ENCODE data around the gene BRPF1. TPM values are rescaled to one million over a fixed set of nuclear protein-coding genes. Genes with fewer than 3 reads are reported as not detected.

Gene BRPF1, protein sequence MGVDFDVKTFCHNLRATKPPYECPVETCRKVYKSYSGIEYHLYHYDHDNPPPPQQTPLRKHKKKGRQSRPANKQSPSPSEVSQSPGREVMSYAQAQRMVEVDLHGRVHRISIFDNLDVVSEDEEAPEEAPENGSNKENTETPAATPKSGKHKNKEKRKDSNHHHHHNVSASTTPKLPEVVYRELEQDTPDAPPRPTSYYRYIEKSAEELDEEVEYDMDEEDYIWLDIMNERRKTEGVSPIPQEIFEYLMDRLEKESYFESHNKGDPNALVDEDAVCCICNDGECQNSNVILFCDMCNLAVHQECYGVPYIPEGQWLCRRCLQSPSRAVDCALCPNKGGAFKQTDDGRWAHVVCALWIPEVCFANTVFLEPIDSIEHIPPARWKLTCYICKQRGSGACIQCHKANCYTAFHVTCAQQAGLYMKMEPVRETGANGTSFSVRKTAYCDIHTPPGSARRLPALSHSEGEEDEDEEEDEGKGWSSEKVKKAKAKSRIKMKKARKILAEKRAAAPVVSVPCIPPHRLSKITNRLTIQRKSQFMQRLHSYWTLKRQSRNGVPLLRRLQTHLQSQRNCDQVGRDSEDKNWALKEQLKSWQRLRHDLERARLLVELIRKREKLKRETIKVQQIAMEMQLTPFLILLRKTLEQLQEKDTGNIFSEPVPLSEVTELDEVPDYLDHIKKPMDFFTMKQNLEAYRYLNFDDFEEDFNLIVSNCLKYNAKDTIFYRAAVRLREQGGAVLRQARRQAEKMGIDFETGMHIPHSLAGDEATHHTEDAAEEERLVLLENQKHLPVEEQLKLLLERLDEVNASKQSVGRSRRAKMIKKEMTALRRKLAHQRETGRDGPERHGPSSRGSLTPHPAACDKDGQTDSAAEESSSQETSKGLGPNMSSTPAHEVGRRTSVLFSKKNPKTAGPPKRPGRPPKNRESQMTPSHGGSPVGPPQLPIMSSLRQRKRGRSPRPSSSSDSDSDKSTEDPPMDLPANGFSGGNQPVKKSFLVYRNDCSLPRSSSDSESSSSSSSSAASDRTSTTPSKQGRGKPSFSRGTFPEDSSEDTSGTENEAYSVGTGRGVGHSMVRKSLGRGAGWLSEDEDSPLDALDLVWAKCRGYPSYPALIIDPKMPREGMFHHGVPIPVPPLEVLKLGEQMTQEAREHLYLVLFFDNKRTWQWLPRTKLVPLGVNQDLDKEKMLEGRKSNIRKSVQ (N-terminal part only)
- 14.0 and 16.4 TPM in 2 replicates for total RNA-seq

DNA sequence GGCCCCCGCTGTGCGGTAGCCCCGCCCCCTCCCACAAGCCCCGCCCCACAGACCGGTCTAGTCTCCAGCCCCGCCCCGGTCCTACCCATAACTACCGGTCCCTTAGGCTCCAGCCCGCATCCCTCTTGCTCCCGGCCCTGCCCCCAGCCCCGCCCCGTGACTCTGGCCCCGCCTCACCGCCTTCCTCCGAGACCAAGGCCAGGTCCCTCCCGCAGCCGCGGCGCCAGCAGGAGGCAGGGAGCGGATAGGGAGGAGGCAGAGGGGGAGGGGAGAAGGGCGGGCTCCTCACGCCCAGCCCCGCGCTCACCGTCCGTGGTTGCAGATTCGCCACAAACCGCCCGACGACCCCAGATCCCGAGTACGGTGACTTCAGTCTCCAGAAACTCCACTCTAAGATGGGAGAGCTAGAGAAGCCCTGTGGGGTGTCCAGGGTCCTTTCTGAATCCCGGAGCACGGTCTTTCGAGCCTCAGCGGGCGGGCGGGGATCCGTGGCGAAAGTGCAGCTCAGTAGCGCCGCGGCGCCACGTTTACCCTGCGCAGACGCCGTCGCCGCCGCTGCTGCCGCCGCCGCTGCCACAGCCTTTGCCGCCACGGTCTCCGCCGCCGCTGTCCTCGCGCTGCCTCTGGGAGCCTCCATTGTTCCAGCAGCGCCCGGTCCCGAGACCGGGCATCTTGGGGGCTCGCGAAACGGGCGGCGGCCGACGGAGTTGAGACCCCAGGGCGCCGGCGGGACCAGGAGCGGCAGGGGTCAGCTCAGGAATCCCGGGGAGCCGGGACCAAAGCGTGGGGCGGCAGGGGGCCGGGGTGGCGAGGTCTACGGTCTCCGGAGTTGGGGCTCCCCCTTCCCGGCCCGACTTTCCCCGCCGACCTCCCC, at the start of gene BRPF1:
TSS of gene BRPF1 (plus strand) at position 530 of the 874 bp plus-strand sequence. CDS start 2,406 bp downstream, outside the sequence.

GRCh38 chr3:9703736-9704346, 27.7 kb upstream of the BRPF1 start, which contains the start of gene CPNE9:
CPNE9 (plus strand) TSS chr3:9703833; CDS start chr3:9703997, 164 bp downstream.

GRCh38 chr3:9749645-9750555, 18.4 kb downstream of the BRPF1 start, which contains the start of gene OGG1:
OGG1 (plus strand) TSS chr3:9749952; CDS start chr3:9750287, 335 bp downstream.

GRCh38 chr3:9769426-9770275, 38.1 kb downstream of the BRPF1 start, which contains the start of gene CAMK1:
CAMK1 (minus strand) TSS chr3:9769947; CDS start chr3:9767749, 2,198 bp downstream.

DNA sequence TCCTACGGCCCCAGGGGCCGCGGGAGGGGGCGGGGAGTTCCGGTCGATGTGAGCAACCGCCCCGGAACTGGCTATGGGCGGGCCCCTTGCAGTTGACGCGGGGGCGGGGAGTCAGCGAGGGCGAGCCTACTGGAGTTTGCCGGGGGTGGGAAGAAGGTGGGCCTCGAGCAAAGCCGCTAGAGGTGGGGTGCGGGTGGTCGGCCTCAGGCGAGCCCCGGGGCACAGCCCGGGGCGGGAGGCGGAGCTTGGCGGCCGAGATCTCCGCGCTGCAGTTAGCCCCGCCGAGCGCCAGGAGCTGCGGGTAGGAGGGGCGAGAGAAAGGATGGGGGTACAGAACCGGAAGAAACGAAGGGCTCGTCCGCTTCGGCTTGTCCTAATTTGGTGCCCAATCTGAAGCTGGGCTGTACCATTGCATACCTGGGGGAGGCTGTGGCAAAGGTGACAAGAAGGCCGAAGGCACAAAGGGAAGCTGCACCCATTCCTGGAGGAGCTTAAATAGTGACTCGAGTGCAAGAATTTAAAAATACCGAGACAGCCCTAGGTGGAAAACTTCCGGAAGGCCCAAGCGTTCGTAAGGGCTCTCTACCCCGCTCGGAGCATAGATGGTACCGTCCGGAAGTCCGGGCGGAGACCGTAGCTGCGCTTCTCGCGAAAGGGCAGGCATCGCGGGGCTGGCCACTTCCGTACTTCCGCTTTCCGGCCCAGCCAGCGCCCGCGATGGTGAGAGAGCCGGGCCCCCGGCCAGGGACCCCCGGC, 61.0 kb downstream of the BRPF1 start, which contains the start of the genes ARPC4 and TADA3:
TSS of gene ARPC4 (plus strand) at position 678 of the 756 bp plus-strand sequence. CDS start at position 718, 40 bp downstream.
TSS of gene TADA3 (minus strand) at position 69 of the 756 bp plus-strand sequence. CDS start 1,007 bp downstream, outside the sequence.

Other genes with a start within 250 kb of the BRPF1 start
- gene LHFPL4, start 177.9 kb upstream of the BRPF1 start, total RNA-seq, result not detected in 2 replicates
- 31.6 and 32.4 TPM in 2 replicates for gene MTMR14, start 82.2 kb upstream of the BRPF1 start, total RNA-seq
- gene CPNE9, start 27.9 kb upstream of the BRPF1 start, total RNA-seq, result not detected in 2 replicates
- 23.5 and 24.2 TPM in 2 replicates for gene OGG1, start 18.2 kb downstream of the BRPF1 start, total RNA-seq
- gene CAMK1, start 38.2 kb downstream of the BRPF1 start, total RNA-seq, result 60.6 and 64.3 TPM in 2 replicates
- gene TADA3, start 60.7 kb downstream of the BRPF1 start, total RNA-seq, result 65.0 and 73.8 TPM in 2 replicates
- 228 and 238 TPM in 2 replicates for gene ARPC4, start 61.3 kb downstream of the BRPF1 start, total RNA-seq
- gene TTLL3, start 78.5 kb downstream of the BRPF1 start, total RNA-seq, result 18.4 and 22.5 TPM in 2 replicates
- 16.3 and 18.8 TPM in 2 replicates for gene RPUSD3, start 112.3 kb downstream of the BRPF1 start, total RNA-seq
- gene CIDEC, start 148.5 kb downstream of the BRPF1 start, total RNA-seq, result not detected in 2 replicates
- 13.4 and 17.4 TPM in 2 replicates for gene JAGN1, start 158.9 kb downstream of the BRPF1 start, total RNA-seq
- 3.5 and 4.4 TPM in 2 replicates for gene IL17RE, start 171.1 kb downstream of the BRPF1 start, total RNA-seq
- gene IL17RC, start 185.4 kb downstream of the BRPF1 start, total RNA-seq, result 29.2 and 36.5 TPM in 2 replicates
- 20.3 and 25.4 TPM in 2 replicates for gene CRELD1, start 202.1 kb downstream of the BRPF1 start, total RNA-seq
- 2.5 and 2.6 TPM in 2 replicates for gene PRRT3, start 220.7 kb downstream of the BRPF1 start, total RNA-seq